Measurements from ENCODE around the gene ASCL3.

GRCh38 chr11:8941341-8942103 lies 1.3 kb downstream of the ASCL3 start:
- TF ChIP-seq CTCF (IDR thresholded peaks at IDR 0.05) (no peak), POLR2A (IDR thresholded peaks at IDR 0.05) (no peak)

Measured in thyroid gland (tissue), 4 donors.